Thyroid gland (tissue), 4 donors: ENCODE data around the gene ETV7.

Experiments
- POLR2A ChIP-seq, 2 donors: fragments of 450-650 bp; IDR thresholded peaks; one replicate each; pipeline ENCODE4 v1.6.1; 2017; ENCODE audit warnings: antibody characterized with exemption in 2 of 2, mild to moderate bottlenecking in 2 of 2, moderate library complexity in 1 of 2
- TF ChIP-seq, protein P1 (sequence below), 6 experiments: fragments of 200-600 bp in 3 of 6; fragments of 450-650 bp in 3 of 6; sonication (generic) in 3 of 6; IDR thresholded peaks; one replicate each; pipeline ENCODE4 v1.5.1; 2016 to 2019; ENCODE audit warnings: antibody characterized with exemption in 6 of 6, mild to moderate bottlenecking in 2 of 6, inconsistent platforms in 1 of 6, moderate library complexity in 1 of 6

DNA sequence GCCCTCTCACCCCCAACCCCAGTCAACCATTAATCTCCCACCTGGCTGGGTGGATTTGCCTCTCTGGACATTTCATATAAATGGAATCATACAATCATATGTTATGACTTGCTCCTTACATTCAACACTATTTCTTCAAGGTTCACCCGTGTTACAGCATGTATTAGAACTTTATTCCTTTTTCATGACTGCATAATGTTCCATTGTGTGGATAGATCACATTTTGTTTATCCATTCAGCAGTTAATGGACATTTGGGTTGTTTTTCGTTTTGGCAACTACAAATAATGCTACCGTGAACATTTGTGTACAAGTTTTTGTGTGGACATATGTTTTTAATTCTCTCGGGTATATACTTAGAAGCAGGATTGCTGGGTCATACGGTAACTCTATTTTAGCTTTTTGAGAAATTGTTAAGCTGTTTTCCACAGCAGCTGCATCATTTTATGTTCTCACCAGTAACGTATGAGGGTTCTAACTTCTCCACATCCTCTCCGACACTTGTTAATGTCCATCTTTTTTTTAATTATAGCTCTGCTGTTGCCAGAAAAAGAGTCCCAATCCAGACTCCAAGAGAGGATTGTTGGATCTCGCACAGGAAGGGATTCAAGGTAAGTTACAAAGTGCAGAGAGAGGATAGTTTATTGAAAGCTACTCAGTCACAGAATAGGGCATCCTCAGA lies 34.9 kb downstream of the ETV7 start:
- TF ChIP-seq, protein P1, sequence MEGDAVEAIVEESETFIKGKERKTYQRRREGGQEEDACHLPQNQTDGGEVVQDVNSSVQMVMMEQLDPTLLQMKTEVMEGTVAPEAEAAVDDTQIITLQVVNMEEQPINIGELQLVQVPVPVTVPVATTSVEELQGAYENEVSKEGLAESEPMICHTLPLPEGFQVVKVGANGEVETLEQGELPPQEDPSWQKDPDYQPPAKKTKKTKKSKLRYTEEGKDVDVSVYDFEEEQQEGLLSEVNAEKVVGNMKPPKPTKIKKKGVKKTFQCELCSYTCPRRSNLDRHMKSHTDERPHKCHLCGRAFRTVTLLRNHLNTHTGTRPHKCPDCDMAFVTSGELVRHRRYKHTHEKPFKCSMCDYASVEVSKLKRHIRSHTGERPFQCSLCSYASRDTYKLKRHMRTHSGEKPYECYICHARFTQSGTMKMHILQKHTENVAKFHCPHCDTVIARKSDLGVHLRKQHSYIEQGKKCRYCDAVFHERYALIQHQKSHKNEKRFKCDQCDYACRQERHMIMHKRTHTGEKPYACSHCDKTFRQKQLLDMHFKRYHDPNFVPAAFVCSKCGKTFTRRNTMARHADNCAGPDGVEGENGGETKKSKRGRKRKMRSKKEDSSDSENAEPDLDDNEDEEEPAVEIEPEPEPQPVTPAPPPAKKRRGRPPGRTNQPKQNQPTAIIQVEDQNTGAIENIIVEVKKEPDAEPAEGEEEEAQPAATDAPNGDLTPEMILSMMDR (IDR thresholded peaks at IDR 0.05) = no peak
- TF ChIP-seq POLR2A (IDR thresholded peaks at IDR 0.05) = no peak
